IPS-NIHi7 (cell line): Measurements from ENCODE around the gene ZBTB25.

Source experiments
- DNase-seq: peaks from one replicate; pipeline ENCODE4 v3.0.0; 2012; ENCODE audit warnings: mixed read lengths; ENCODE audit errors: extremely low spot score

Gene ZBTB25

GRCh38 chr14:64515053-64515452 is 11.4 kb upstream of the ZBTB25 start:
- DNase-seq = no peak

- no peak for DNase-seq
These were observed 9.6 kb upstream of the ZBTB25 start for GRCh38 chr14:64513271-64513670.

- DNase-seq = peak; percentile 45
These were observed 7.4 kb upstream of the ZBTB25 start for GRCh38 chr14:64510825-64511671.

GRCh38 chr14:64509036-64509435 is 5.4 kb upstream of the ZBTB25 start:
- DNase-seq = no peak

- no peak for DNase-seq
These were observed 4.7 kb upstream of the ZBTB25 start for GRCh38 chr14:64508215-64508776.

GRCh38 chr14:64507376-64508156 is 3.9 kb upstream of the ZBTB25 start:
- DNase-seq = no peak

GRCh38 chr14:64506721-64507120 is 3.1 kb upstream of the ZBTB25 start:
- no peak for DNase-seq

GRCh38 chr14:64504897-64505794 is 1.5 kb upstream of the ZBTB25 start:
- DNase-seq = peak; percentile 80

GRCh38 chr14:64504310-64504896 is 765 bp upstream of the ZBTB25 start, which contains the start of gene ZBTB1:
Gene ZBTB1, plus strand, starts transcription at chr14:64504770. Its CDS starts 16,735 bp downstream, at chr14:64521505.
- DNase-seq = peak; percentile 74

- no peak for DNase-seq
These were observed 678 bp downstream of the ZBTB25 start for GRCh38 chr14:64502887-64503433.

GRCh38 chr14:64502456-64502855 is 1.2 kb downstream of the ZBTB25 start:
- no peak for DNase-seq

GRCh38 chr14:64501411-64502171 is 2.0 kb downstream of the ZBTB25 start:
- DNase-seq = peak; percentile 13

- DNase-seq = no peak
These were observed 3.5 kb downstream of the ZBTB25 start for GRCh38 chr14:64500088-64500487.

- DNase-seq = no peak
These were observed 6.9 kb downstream of the ZBTB25 start for GRCh38 chr14:64496764-64497163.

GRCh38 chr14:64495252-64495651 is 8.4 kb downstream of the ZBTB25 start:
- no peak for DNase-seq

GRCh38 chr14:64493455-64493854 is 10.2 kb downstream of the ZBTB25 start:
- no peak for DNase-seq

- no peak for DNase-seq
These were observed 12.0 kb downstream of the ZBTB25 start for GRCh38 chr14:64491637-64492036.

GRCh38 chr14:64488590-64489099 is 15.0 kb downstream of the ZBTB25 start:
- no peak for DNase-seq

- no peak for DNase-seq
These were observed 24.9 kb downstream of the ZBTB25 start for GRCh38 chr14:64478634-64479250.
